Neural cell (in vitro differentiated cells): ENCODE measurements around the gene RBMY1B. TPM values are rescaled to one million over a fixed set of nuclear protein-coding genes. Genes with fewer than 3 reads are reported as not detected.
"Not testable (repeated sequence)": the region's sequence is repeated elsewhere in the genome, so short reads cannot be mapped to it uniquely, and the experiment has no call there.

Experiments
- H2AFZ ChIP-seq: fragments of 200-600, 300-800 bp; sonication (generic), shearing (Covaris generic); 2 replicates; pipeline ENCODE4 v1.6.0; 2014; ENCODE audit warnings: low read depth, mild to moderate bottlenecking, antibody characterized with exemption, low read length, moderate library complexity
- H3F3A ChIP-seq: fragments of 200-600 bp; shearing (Covaris generic); 2 replicates; pipeline ENCODE4 v1.6.1; 2016; ENCODE audit warnings: mild to moderate bottlenecking, moderate library complexity, mixed read lengths, antibody characterized with exemption, low read length; ENCODE audit not compliant: insufficient read depth, poor library complexity, severe bottlenecking
- H3K27ac ChIP-seq: fragments of 200-600, 300-800 bp; sonication (generic), shearing (Covaris generic); 2 replicates; pipeline ENCODE4 v1.5.1; 2014; ENCODE audit warnings: mild to moderate bottlenecking, low read length, moderate library complexity
- H3K27me3 ChIP-seq: fragments of 300-800, 200-600 bp; sonication (generic), shearing (Covaris generic); 2 replicates; pipeline ENCODE4 v1.6.0; 2014; ENCODE audit warnings: mild to moderate bottlenecking, low read depth, low read length, moderate library complexity; ENCODE audit not compliant: insufficient read depth
- H3K36me3 ChIP-seq: fragments of 300-800, 200-600 bp; sonication (generic), shearing (Covaris generic); 2 replicates; pipeline ENCODE4 v1.5.1; 2014; ENCODE audit warnings: mild to moderate bottlenecking, antibody characterized with exemption, low read length, moderate library complexity; ENCODE audit not compliant: insufficient read depth
- H3K4me2 ChIP-seq: fragments of 300-800, 200-600 bp; sonication (generic), shearing (Covaris generic); 2 replicates; pipeline ENCODE4 v1.6.0; 2014; ENCODE audit warnings: mild to moderate bottlenecking, low read length
- H3K4me3 ChIP-seq: fragments of 300-800, 200-600 bp; sonication (generic), shearing (Covaris generic); 2 replicates; pipeline ENCODE4 v1.5.1; 2014; ENCODE audit warnings: mild to moderate bottlenecking, low read length, moderate library complexity
- H3K79me2 ChIP-seq: fragments of 200-600 bp; shearing (Covaris generic); replicated peaks from 2 replicates; pipeline ENCODE4 v1.6.0; 2014; ENCODE audit warnings: mild to moderate bottlenecking, low read length, moderate library complexity; ENCODE audit not compliant: insufficient read depth
- H3K9ac ChIP-seq: fragments of 300-800, 200-600 bp; sonication (generic), shearing (Covaris generic); 2 replicates; pipeline ENCODE4 v1.6.1; 2016; ENCODE audit warnings: mild to moderate bottlenecking, low read length, mixed read lengths
- H3K9me2 ChIP-seq: fragments of 200-600 bp; shearing (Covaris generic); 2 replicates; pipeline ENCODE4 v1.6.1; 2016; ENCODE audit warnings: mild to moderate bottlenecking, low read length, mixed read lengths; ENCODE audit not compliant: insufficient read depth
- H3K9me3 ChIP-seq: fragments of 200-600, 300-800 bp; sonication (generic), shearing (Covaris generic); 2 replicates; pipeline ENCODE4 v1.6.1; 2016; ENCODE audit warnings: mild to moderate bottlenecking, mixed run types, low read length, moderate library complexity, mixed read lengths
- H4K20me1 ChIP-seq: fragments of 200-600 bp; shearing (Covaris generic); 2 replicates; pipeline ENCODE4 v1.6.1; 2016; ENCODE audit warnings: mild to moderate bottlenecking, mixed run types; ENCODE audit not compliant: insufficient read depth
- EZH2 ChIP-seq: fragments of 200-600, 300-800 bp; shearing (Covaris generic), sonication (generic); IDR thresholded peaks from 2 replicates; pipeline ENCODE4 v1.6.1; 2014; ENCODE audit warnings: antibody characterized with exemption, low read length, borderline replicate concordance, mild to moderate bottlenecking; ENCODE audit not compliant: insufficient read depth, poor library complexity, severe bottlenecking
- MXI1 ChIP-seq: fragments of 450-650 bp; conservative IDR thresholded peaks from 2 replicates; pipeline ENCODE4 v1.6.1; 2014; ENCODE audit warnings: antibody characterized with exemption, mild to moderate bottlenecking; ENCODE audit not compliant: poor library complexity, severe bottlenecking
- POLR2AphosphoS5 ChIP-seq: IDR thresholded peaks from 2 replicates; pipeline ENCODE4 v1.6.1; 2012
- RAD21 ChIP-seq: fragments of 450-650 bp; conservative IDR thresholded peaks from 2 replicates; pipeline ENCODE4 v1.6.1; 2014; ENCODE audit warnings: antibody characterized with exemption, mild to moderate bottlenecking, moderate library complexity
- SMC3 ChIP-seq: fragments of 450-650 bp; conservative IDR thresholded peaks from 2 replicates; pipeline ENCODE4 v1.6.1; 2014; ENCODE audit warnings: antibody characterized with exemption, mild to moderate bottlenecking, moderate library complexity; ENCODE audit not compliant: poor library complexity
- TAF1 ChIP-seq: IDR thresholded peaks from 2 replicates; pipeline ENCODE4 v1.6.1; 2012; ENCODE audit warnings: low read depth
- polyA minus RNA-seq: library from RNA; depleted of rRNA, polyadenylated mRNA; stranded (reverse); fragments of >200 nt; gene quantifications from 2 replicates; pipeline ENCODE4 v1.2.3, GENCODE V29; 2014
- polyA plus RNA-seq: library from polyadenylated mRNA; depleted of rRNA; stranded (reverse); fragments of >200 nt; gene quantifications from 2 replicates; pipeline ENCODE4 v1.2.3, GENCODE V29; 2014
- TF ChIP-seq, protein P1 (sequence below): fragments of 450-650 bp; IDR thresholded peaks from 2 replicates; pipeline ENCODE4 v1.5.1; 2014; ENCODE audit warnings: antibody characterized with exemption, mild to moderate bottlenecking, moderate library complexity; ENCODE audit not compliant: poor library complexity, severe bottlenecking
- TF ChIP-seq, protein P2 (sequence below): IDR thresholded peaks from 2 replicates; pipeline ENCODE4 v1.6.1; 2012; ENCODE audit warnings: borderline replicate concordance

RBMY1B gene
- polyA plus RNA-seq (not detected in 2 replicates), polyA minus RNA-seq (not detected in 2 replicates)

DNA sequence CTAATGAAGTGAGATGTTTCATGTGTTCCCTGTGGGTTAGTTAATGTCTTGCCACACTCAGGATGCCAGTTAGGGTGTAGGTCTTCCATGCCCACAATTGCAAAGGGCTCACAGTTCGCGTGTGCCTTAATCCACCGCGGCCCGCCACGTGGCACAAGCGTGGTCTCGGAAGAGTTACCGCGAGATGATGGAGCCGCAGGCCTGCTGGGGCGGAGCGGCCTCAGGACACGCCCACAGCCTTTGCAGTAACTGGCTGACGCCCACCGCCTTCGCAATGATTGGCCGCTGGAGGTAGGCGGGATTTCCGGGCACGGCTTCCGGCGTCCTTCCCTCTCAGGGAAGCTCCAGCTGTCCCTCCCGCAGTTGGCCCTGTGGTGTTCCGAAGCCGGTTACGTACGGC, at the start of gene RBMY1B:
Gene RBMY1B (plus strand): TSS at position 301 of the 400 bp plus-strand sequence. CDS start 2,013 bp downstream, outside the sequence.
- not testable (repeated sequence) for H3K36me3 ChIP-seq, H3K9ac ChIP-seq, H2AFZ ChIP-seq, H3K27me3 ChIP-seq, H3F3A ChIP-seq, H3K9me2 ChIP-seq, H3K4me2 ChIP-seq, H3K9me3 ChIP-seq, H3K79me2 ChIP-seq, H3K4me3 ChIP-seq, H3K27ac ChIP-seq, H4K20me1 ChIP-seq

GRCh38 chrY:21462915-21463314, 48.2 kb upstream of the RBMY1B start:
- not testable (repeated sequence) for H3K27ac ChIP-seq, H3K9me2 ChIP-seq, H3K36me3 ChIP-seq, H3K79me2 ChIP-seq, H3K27me3 ChIP-seq, H3F3A ChIP-seq, H3K9ac ChIP-seq, H3K4me2 ChIP-seq, H3K9me3 ChIP-seq, H2AFZ ChIP-seq, H3K4me3 ChIP-seq, H4K20me1 ChIP-seq

DNA sequence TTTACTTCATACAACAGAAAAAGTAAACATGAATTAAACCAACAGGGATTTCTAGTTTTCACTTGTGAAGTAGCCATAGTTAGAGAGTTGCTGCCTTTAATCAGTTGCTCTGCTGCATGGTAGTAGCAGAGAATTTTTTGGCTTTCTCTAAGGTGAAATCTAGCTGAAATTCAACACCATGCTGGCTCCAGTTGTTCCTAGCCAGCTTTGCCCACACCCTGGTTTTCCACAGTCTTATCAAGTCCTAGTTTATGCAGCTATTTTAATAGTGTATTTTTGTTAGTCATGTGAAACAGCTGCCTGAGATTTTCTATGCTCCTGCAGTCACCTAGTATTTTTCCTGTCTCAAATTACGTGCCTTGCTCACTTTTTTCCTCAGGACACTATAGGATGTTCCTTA, 28.2 kb upstream of the RBMY1B start:
- Histone ChIP-seq H4K20me1 (no peaks in the 10 kb centered on the region), H2AFZ (no peak overlapping the region), H3K4me2 (no peak overlapping the region), H3K9ac (no peak overlapping the region), H3K27ac (no peak overlapping the region), H3F3A (no peaks in the 10 kb centered on the region), H3K36me3 (no peaks in the 10 kb centered on the region), H3K27me3 (no peaks in the 10 kb centered on the region), H3K9me2 (no peaks in the 10 kb centered on the region), H3K4me3 (no peak overlapping the region), H3K79me2 (no peaks in the 10 kb centered on the region), H3K9me3 (no peaks in the 10 kb centered on the region)
- TF ChIP-seq MXI1 (no peak), POLR2AphosphoS5 (no peak), TAF1 (no peak), RAD21 (no peak), EZH2 (no peak), SMC3 (no peak)
- TF ChIP-seq, protein P1, sequence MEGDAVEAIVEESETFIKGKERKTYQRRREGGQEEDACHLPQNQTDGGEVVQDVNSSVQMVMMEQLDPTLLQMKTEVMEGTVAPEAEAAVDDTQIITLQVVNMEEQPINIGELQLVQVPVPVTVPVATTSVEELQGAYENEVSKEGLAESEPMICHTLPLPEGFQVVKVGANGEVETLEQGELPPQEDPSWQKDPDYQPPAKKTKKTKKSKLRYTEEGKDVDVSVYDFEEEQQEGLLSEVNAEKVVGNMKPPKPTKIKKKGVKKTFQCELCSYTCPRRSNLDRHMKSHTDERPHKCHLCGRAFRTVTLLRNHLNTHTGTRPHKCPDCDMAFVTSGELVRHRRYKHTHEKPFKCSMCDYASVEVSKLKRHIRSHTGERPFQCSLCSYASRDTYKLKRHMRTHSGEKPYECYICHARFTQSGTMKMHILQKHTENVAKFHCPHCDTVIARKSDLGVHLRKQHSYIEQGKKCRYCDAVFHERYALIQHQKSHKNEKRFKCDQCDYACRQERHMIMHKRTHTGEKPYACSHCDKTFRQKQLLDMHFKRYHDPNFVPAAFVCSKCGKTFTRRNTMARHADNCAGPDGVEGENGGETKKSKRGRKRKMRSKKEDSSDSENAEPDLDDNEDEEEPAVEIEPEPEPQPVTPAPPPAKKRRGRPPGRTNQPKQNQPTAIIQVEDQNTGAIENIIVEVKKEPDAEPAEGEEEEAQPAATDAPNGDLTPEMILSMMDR = no peak
- TF ChIP-seq, protein P2, sequence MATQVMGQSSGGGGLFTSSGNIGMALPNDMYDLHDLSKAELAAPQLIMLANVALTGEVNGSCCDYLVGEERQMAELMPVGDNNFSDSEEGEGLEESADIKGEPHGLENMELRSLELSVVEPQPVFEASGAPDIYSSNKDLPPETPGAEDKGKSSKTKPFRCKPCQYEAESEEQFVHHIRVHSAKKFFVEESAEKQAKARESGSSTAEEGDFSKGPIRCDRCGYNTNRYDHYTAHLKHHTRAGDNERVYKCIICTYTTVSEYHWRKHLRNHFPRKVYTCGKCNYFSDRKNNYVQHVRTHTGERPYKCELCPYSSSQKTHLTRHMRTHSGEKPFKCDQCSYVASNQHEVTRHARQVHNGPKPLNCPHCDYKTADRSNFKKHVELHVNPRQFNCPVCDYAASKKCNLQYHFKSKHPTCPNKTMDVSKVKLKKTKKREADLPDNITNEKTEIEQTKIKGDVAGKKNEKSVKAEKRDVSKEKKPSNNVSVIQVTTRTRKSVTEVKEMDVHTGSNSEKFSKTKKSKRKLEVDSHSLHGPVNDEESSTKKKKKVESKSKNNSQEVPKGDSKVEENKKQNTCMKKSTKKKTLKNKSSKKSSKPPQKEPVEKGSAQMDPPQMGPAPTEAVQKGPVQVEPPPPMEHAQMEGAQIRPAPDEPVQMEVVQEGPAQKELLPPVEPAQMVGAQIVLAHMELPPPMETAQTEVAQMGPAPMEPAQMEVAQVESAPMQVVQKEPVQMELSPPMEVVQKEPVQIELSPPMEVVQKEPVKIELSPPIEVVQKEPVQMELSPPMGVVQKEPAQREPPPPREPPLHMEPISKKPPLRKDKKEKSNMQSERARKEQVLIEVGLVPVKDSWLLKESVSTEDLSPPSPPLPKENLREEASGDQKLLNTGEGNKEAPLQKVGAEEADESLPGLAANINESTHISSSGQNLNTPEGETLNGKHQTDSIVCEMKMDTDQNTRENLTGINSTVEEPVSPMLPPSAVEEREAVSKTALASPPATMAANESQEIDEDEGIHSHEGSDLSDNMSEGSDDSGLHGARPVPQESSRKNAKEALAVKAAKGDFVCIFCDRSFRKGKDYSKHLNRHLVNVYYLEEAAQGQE = no peak

DNA sequence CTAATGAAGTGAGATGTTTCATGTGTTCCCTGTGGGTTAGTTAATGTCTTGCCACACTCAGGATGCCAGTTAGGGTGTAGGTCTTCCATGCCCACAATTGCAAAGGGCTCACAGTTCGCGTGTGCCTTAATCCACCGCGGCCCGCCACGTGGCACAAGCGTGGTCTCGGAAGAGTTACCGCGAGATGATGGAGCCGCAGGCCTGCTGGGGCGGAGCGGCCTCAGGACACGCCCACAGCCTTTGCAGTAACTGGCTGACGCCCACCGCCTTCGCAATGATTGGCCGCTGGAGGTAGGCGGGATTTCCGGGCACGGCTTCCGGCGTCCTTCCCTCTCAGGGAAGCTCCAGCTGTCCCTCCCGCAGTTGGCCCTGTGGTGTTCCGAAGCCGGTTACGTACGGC, 23.4 kb downstream of the RBMY1B start, which contains the start of gene RBMY1A1:
Gene RBMY1A1 (plus strand): TSS at position 301 of the 400 bp plus-strand sequence. CDS start 2,013 bp downstream, outside the sequence.
- H3K4me3 ChIP-seq, H4K20me1 ChIP-seq, H3K36me3 ChIP-seq, H3K27me3 ChIP-seq, H3K79me2 ChIP-seq, H3K9me2 ChIP-seq, H3K27ac ChIP-seq, H3F3A ChIP-seq, H3K9ac ChIP-seq, H3K4me2 ChIP-seq, H3K9me3 ChIP-seq, H2AFZ ChIP-seq: not testable (repeated sequence)

GRCh38 chrY:21559316-21559984, 48.3 kb downstream of the RBMY1B start:
- H4K20me1 ChIP-seq, H3K36me3 ChIP-seq, H3K27me3 ChIP-seq, H3K9ac ChIP-seq, H3K9me3 ChIP-seq, H3K9me2 ChIP-seq, H3K27ac ChIP-seq, H3K4me2 ChIP-seq, H3K4me3 ChIP-seq, H2AFZ ChIP-seq, H3K79me2 ChIP-seq, H3F3A ChIP-seq: not testable (repeated sequence)
